Measurements from ENCODE around the gene CCDC27. TPM values are rescaled to one million over a fixed set of nuclear protein-coding genes. Genes with fewer than 3 reads are reported as not detected.

CCDC27 gene
- total RNA-seq, 1 experiment from 2014 or later: not detected

GRCh38 chr1:3702990-3703728 is 49.1 kb upstream of the CCDC27 start:
- ATAC-seq: peak; percentile 31; the same call in 1 of the 2 replicates
- TF ChIP-seq, protein P1, sequence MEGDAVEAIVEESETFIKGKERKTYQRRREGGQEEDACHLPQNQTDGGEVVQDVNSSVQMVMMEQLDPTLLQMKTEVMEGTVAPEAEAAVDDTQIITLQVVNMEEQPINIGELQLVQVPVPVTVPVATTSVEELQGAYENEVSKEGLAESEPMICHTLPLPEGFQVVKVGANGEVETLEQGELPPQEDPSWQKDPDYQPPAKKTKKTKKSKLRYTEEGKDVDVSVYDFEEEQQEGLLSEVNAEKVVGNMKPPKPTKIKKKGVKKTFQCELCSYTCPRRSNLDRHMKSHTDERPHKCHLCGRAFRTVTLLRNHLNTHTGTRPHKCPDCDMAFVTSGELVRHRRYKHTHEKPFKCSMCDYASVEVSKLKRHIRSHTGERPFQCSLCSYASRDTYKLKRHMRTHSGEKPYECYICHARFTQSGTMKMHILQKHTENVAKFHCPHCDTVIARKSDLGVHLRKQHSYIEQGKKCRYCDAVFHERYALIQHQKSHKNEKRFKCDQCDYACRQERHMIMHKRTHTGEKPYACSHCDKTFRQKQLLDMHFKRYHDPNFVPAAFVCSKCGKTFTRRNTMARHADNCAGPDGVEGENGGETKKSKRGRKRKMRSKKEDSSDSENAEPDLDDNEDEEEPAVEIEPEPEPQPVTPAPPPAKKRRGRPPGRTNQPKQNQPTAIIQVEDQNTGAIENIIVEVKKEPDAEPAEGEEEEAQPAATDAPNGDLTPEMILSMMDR (IDR thresholded peaks at IDR 0.05): no peak
- TF ChIP-seq, protein P2, sequence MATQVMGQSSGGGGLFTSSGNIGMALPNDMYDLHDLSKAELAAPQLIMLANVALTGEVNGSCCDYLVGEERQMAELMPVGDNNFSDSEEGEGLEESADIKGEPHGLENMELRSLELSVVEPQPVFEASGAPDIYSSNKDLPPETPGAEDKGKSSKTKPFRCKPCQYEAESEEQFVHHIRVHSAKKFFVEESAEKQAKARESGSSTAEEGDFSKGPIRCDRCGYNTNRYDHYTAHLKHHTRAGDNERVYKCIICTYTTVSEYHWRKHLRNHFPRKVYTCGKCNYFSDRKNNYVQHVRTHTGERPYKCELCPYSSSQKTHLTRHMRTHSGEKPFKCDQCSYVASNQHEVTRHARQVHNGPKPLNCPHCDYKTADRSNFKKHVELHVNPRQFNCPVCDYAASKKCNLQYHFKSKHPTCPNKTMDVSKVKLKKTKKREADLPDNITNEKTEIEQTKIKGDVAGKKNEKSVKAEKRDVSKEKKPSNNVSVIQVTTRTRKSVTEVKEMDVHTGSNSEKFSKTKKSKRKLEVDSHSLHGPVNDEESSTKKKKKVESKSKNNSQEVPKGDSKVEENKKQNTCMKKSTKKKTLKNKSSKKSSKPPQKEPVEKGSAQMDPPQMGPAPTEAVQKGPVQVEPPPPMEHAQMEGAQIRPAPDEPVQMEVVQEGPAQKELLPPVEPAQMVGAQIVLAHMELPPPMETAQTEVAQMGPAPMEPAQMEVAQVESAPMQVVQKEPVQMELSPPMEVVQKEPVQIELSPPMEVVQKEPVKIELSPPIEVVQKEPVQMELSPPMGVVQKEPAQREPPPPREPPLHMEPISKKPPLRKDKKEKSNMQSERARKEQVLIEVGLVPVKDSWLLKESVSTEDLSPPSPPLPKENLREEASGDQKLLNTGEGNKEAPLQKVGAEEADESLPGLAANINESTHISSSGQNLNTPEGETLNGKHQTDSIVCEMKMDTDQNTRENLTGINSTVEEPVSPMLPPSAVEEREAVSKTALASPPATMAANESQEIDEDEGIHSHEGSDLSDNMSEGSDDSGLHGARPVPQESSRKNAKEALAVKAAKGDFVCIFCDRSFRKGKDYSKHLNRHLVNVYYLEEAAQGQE (IDR thresholded peaks at IDR 0.05; ENCODE audit: insufficient read depth in 1 of 2, low read depth in 2 of 2, low read length in 1 of 2): no peak
- TF ChIP-seq TCF7L2 (IDR thresholded peaks at IDR 0.05; ENCODE audit: low read depth, low read length): no peak
- ChIA-PET CTCF (interaction anchor here (0.5 kb wide), 1 partner anchor 19 kb away, joined by 6 read pairs; no protein-coding TSS in a partner anchor), POLR2A (no interaction called here)
- Histone ChIP-seq H3K36me3 (ENCODE audit: control insufficient read depth, insufficient read depth, low read length) (no peaks in the 10 kb centered on the region), H3K4me1 (ENCODE audit: control insufficient read depth, insufficient read depth, low read length) (peaks cover 8% of the 10 kb centered on the region), H3K27ac (ENCODE audit: low read length) (no peak overlapping the region), H3K4me3 (ENCODE audit: low read depth in 2 of 2, low read length in 2 of 2) (no peak overlapping the region), H3K27me3 (ENCODE audit: control insufficient read depth, insufficient read depth, low read length) (no peaks in the 10 kb centered on the region), H3K9me3 (ENCODE audit: control insufficient read depth, insufficient read depth, low read depth, low read length) (no peaks in the 10 kb centered on the region)
- in situ Hi-C loops (cut with HindIII; ENCODE audit: low pct_unique_long_range_greater_than_20kb, low sequenced_read_pairs) (no loop called here), intact Hi-C loops (cut with micrococcal nuclease; ENCODE audit: unreplicated experiment) (no loop called here)
- no TSS peak for BruUV-seq (replicated peaks)
- no peak for DNase-seq (ENCODE audit: low read depth, low spot score)

DNA sequence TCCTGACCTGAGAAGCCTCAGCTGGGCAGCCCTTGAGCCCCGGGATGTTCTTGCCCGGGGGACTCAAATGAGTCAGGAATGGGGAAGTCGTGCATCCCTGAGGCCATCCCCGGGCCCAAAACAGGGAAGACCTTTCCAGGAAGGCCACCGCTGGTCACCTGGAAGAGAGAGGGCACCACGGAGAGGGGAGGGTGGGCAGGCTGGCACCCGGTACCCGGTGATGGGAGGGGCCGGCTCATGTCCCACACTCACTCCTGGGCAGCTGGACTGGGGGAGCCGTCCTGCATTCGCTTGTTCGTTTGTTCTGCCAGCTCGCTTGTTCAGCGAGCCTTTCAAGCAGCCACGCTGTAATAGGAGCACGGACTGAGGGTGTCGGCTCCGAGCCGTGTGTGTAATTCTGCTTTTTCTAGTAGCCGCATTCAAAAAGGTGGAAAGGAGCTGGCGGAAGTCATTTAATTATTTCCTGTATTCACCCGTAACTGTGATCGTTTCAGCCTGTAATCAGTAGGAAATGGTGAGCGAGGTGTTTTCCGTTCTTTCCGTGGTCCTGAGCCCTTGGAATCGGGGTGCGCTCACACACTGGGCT is 48.4 kb upstream of the CCDC27 start:
- in situ Hi-C loops (cut with HindIII; ENCODE audit: low pct_unique_long_range_greater_than_20kb, low sequenced_read_pairs) (no loop called here), intact Hi-C loops (cut with micrococcal nuclease; ENCODE audit: unreplicated experiment) (no loop called here)
- POLR2A ChIA-PET: no interaction called here
- H3K36me3 ChIP-seq (ENCODE audit: control insufficient read depth, insufficient read depth, low read length): no peaks in the 10 kb centered on the region
- DNase-seq (ENCODE audit: low read depth, low spot score) (no peak), ATAC-seq (0 out of 2 replicates have a peak, but pooled peaks have one; percentile 2)
- no TSS peak for BruUV-seq (replicated peaks)
- H3K27me3 ChIP-seq (ENCODE audit: control insufficient read depth, insufficient read depth, low read length): no peaks in the 10 kb centered on the region
- CTCF ChIA-PET: no interaction called here
- TF ChIP-seq POLR2AphosphoS5 (IDR thresholded peaks at IDR 0.05; ENCODE audit: low read depth, low read length): no peak
- TF ChIP-seq, protein P2 (IDR thresholded peaks at IDR 0.05; ENCODE audit: insufficient read depth in 1 of 2, low read depth in 2 of 2, low read length in 1 of 2): no peak
- no peak for TF ChIP-seq TCF7L2 (IDR thresholded peaks at IDR 0.05; ENCODE audit: low read depth, low read length)
- no peak for TF ChIP-seq SIN3A (IDR thresholded peaks at IDR 0.05; ENCODE audit: borderline replicate concordance, insufficient read depth, low read depth, low read length)
- no peaks in the 10 kb centered on the region for H3K9me3 ChIP-seq (ENCODE audit: control insufficient read depth, insufficient read depth, low read depth, low read length)
- no peak overlapping the region for H3K4me3 ChIP-seq (ENCODE audit: low read depth in 2 of 2, low read length in 2 of 2)
- no peak overlapping the region for H3K27ac ChIP-seq (ENCODE audit: low read length)
- peaks cover 8% of the 10 kb centered on the region for H3K4me1 ChIP-seq (ENCODE audit: control insufficient read depth, insufficient read depth, low read length)
